ENCODE measurements around the gene FAM193B.

Gene FAM193B

GRCh38 chr5:177474846-177475562 lies 79.4 kb downstream of the FAM193B start:
- no peak for DNase-seq (ENCODE audit: low read depth in 1 of 2, low spot score in 1 of 2)
- H3K27ac ChIP-seq (replicated peaks), result no peak overlapping the region

GRCh38 chr5:177474002-177474476 lies 80.3 kb downstream of the FAM193B start:
- Histone ChIP-seq H3K27ac (replicated peaks) (no peak overlapping the region), H3K27me3 (ENCODE audit: insufficient read depth, poor library complexity, severe bottlenecking) (no peaks in the 10 kb centered on the region), H3K4me3 (replicated peaks; ENCODE audit: insufficient read depth, low read length) (no peak overlapping the region)
- no peak for TF ChIP-seq CTCF (IDR thresholded peaks at IDR 0.05; ENCODE audit: insufficient read depth, low read length)
- TF ChIP-seq GABPA (IDR thresholded peaks at IDR 0.05; ENCODE audit: low read depth), result no peak
- TF ChIP-seq REST (IDR thresholded peaks at IDR 0.05; ENCODE audit: insufficient replicate concordance, low read depth), result no peak
- TF ChIP-seq POLR2AphosphoS5 (IDR thresholded peaks at IDR 0.05; ENCODE audit: low read depth), result no peak
- no peak for TF ChIP-seq SPI1 (IDR thresholded peaks at IDR 0.05; ENCODE audit: borderline replicate concordance, low read depth)
- DNase-seq (ENCODE audit: low read depth in 1 of 2, low spot score in 1 of 2), result no peak

More at GRCh38 chr5:177474846-177475562, 79.4 kb downstream of the FAM193B start:
- TF ChIP-seq CTCF (IDR thresholded peaks at IDR 0.05; ENCODE audit: insufficient read depth, low read length), result no peak
- TF ChIP-seq REST (IDR thresholded peaks at IDR 0.05; ENCODE audit: insufficient replicate concordance, low read depth), result no peak
- TF ChIP-seq GABPA (IDR thresholded peaks at IDR 0.05; ENCODE audit: low read depth), result no peak
- no peak for TF ChIP-seq POLR2AphosphoS5 (IDR thresholded peaks at IDR 0.05; ENCODE audit: low read depth)
- TF ChIP-seq SPI1 (IDR thresholded peaks at IDR 0.05; ENCODE audit: borderline replicate concordance, low read depth), result peak; percentile 14; the same call in 1 of the 2 replicates
- no peak overlapping the region for H3K4me3 ChIP-seq (replicated peaks; ENCODE audit: insufficient read depth, low read length)
- no peaks in the 10 kb centered on the region for H3K27me3 ChIP-seq (ENCODE audit: insufficient read depth, poor library complexity, severe bottlenecking)

- Histone ChIP-seq H3K27me3 (ENCODE audit: insufficient read depth, poor library complexity, severe bottlenecking) (no peaks in the 10 kb centered on the region), H3K4me3 (replicated peaks; ENCODE audit: insufficient read depth, low read length) (peak within 1 kb of the TSS; percentile 33), H3K27ac (replicated peaks) (no peak within 1 kb of the TSS)
- no peak for TF ChIP-seq SPI1 (IDR thresholded peaks at IDR 0.05; ENCODE audit: borderline replicate concordance, low read depth)
- TF ChIP-seq GABPA (IDR thresholded peaks at IDR 0.05; ENCODE audit: low read depth), result no peak
- TF ChIP-seq POLR2AphosphoS5 (IDR thresholded peaks at IDR 0.05; ENCODE audit: low read depth), result no peak
- no peak for TF ChIP-seq CTCF (IDR thresholded peaks at IDR 0.05; ENCODE audit: insufficient read depth, low read length)
- TF ChIP-seq REST (IDR thresholded peaks at IDR 0.05; ENCODE audit: insufficient replicate concordance, low read depth), result no peak
- DNase-seq (ENCODE audit: low read depth in 1 of 2, low spot score in 1 of 2), result no peak
Measured at GRCh38 chr5:177473443-177474001, 80.8 kb downstream of the FAM193B start, which contains the start of gene DBN1. DBN1 (minus strand) TSS chr5:177473634; CDS start chr5:177473521, 113 bp downstream.

Measured in HL-60 (cell line).